Vagina (tissue), 2 donors: ENCODE data around the gene PON3.

Source experiments
- POLR2A ChIP-seq, 2 donors: fragments of 450-650 bp; IDR thresholded peaks; one replicate each; pipeline ENCODE4 v1.6.1; 2017; ENCODE audit warnings: antibody characterized with exemption in 2 of 2, mild to moderate bottlenecking in 2 of 2, moderate library complexity in 2 of 2
- POLR2AphosphoS5 ChIP-seq, 2 donors: sonication (generic); formaldehyde crosslinking; IDR thresholded peaks; one replicate each; pipeline ENCODE4 v1.9.0; 2017; ENCODE audit warnings: antibody characterized with exemption in 2 of 2, mild to moderate bottlenecking in 2 of 2, low read depth in 1 of 2; ENCODE audit not compliant: insufficient read depth in 1 of 2
- TF ChIP-seq, protein P1 (sequence below), 3 experiments: fragments of 450-650 bp in 2 of 3; fragments of 200-600 bp in 1 of 3; sonication (generic) in 1 of 3; IDR thresholded peaks; one replicate each; pipeline ENCODE4 v1.5.1; 2017 to 2019; ENCODE audit warnings: antibody characterized with exemption in 3 of 3, mild to moderate bottlenecking in 2 of 3, moderate library complexity in 2 of 3

GRCh38 chr7:95367606-95368005 lies 28.6 kb downstream of the PON3 start:
- TF ChIP-seq, protein P1, sequence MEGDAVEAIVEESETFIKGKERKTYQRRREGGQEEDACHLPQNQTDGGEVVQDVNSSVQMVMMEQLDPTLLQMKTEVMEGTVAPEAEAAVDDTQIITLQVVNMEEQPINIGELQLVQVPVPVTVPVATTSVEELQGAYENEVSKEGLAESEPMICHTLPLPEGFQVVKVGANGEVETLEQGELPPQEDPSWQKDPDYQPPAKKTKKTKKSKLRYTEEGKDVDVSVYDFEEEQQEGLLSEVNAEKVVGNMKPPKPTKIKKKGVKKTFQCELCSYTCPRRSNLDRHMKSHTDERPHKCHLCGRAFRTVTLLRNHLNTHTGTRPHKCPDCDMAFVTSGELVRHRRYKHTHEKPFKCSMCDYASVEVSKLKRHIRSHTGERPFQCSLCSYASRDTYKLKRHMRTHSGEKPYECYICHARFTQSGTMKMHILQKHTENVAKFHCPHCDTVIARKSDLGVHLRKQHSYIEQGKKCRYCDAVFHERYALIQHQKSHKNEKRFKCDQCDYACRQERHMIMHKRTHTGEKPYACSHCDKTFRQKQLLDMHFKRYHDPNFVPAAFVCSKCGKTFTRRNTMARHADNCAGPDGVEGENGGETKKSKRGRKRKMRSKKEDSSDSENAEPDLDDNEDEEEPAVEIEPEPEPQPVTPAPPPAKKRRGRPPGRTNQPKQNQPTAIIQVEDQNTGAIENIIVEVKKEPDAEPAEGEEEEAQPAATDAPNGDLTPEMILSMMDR (IDR thresholded peaks at IDR 0.05) = no peak
- TF ChIP-seq POLR2A (IDR thresholded peaks at IDR 0.05) = no peak
- TF ChIP-seq POLR2AphosphoS5 (IDR thresholded peaks at IDR 0.05; ENCODE audit: insufficient read depth in 1 of 2, low read depth in 1 of 2) = no peak
